Spleen (tissue), 11 donors: ENCODE measurements around the gene FAM83E. TPM values are rescaled to one million over a fixed set of nuclear protein-coding genes. Genes with fewer than 3 reads are reported as not detected.

ENCODE experiments used
- DNase-seq: peaks from one replicate; pipeline ENCODE4 v3.0.0-alpha.2; 2020
- H3K27ac ChIP-seq, 8 donors: fragments of 200-600 bp; sonication (generic) in 7 of 8; 1 replicate in 4 of 8; 2 replicates in 4 of 8; pipeline versions ENCODE4 v1.5.0 to v1.8.0; 2016 to 2021; ENCODE audit warnings: inconsistent platforms in 4 of 8, mild to moderate bottlenecking in 4 of 8, moderate library complexity in 1 of 8
- H3K27me3 ChIP-seq, 7 donors: fragments of 200-600 bp; sonication (generic) in 6 of 7; replicated peaks in 1 of 7; 1 replicate in 4 of 7; 2 replicates in 3 of 7; pipeline versions ENCODE4 v1.5.0 to v1.8.0; 2016 to 2021; ENCODE audit warnings: inconsistent platforms in 3 of 7, mild to moderate bottlenecking in 1 of 7
- H3K36me3 ChIP-seq, 6 donors: fragments of 200-600 bp; sonication (generic) in 5 of 6; 1 replicate in 4 of 6; 2 replicates in 2 of 6; pipeline versions ENCODE4 v1.5.0 to v1.8.0; 2016 to 2021; ENCODE audit warnings: inconsistent platforms in 2 of 6
- H3K4me1 ChIP-seq, 6 donors: fragments of 200-600 bp; sonication (generic) in 5 of 6; 1 replicate in 3 of 6; 2 replicates in 3 of 6; pipeline versions ENCODE4 v1.5.0 to v1.8.0; 2016 to 2021; ENCODE audit warnings: inconsistent platforms in 3 of 6
- H3K4me3 ChIP-seq, 8 donors: fragments of 200-600 bp; sonication (generic) in 7 of 8; 1 replicate in 4 of 8; 2 replicates in 4 of 8; pipeline versions ENCODE4 v1.5.0 to v1.8.0; 2016 to 2021; ENCODE audit warnings: inconsistent platforms in 4 of 8, mild to moderate bottlenecking in 4 of 8, moderate library complexity in 2 of 8
- H3K9me3 ChIP-seq, 8 donors: fragments of 200-600 bp; sonication (generic) in 7 of 8; 1 replicate in 4 of 8; 2 replicates in 4 of 8; pipeline versions ENCODE4 v1.5.0 to v1.8.0; 2016 to 2021; ENCODE audit warnings: inconsistent platforms in 4 of 8
- POLR2A ChIP-seq, 3 donors: fragments of 450-650 bp; IDR thresholded peaks; one replicate each; pipeline ENCODE4 v1.5.1; 2017; ENCODE audit warnings: antibody characterized with exemption in 3 of 3, mild to moderate bottlenecking in 1 of 3
- POLR2AphosphoS5 ChIP-seq, 3 donors: sonication (generic); formaldehyde crosslinking; IDR thresholded peaks; one replicate each; pipeline ENCODE4 v1.5.1; 2017; ENCODE audit warnings: antibody characterized with exemption in 3 of 3
- WGBS, 5 donors: extraction: QIAGEN DNeasy Blood & Tissue Kit in 3 of 5; methylation state at CpG; one replicate each; pipeline versions ENCODE4 v1.1.5 to v1.1.7; 2013 to 2018; 5-methylcytosine and 5-hydroxymethylcytosine counted together
- intact Hi-C: fragments of 100-400 bp; cut with DNase I; formaldehyde crosslinking; loops from one replicate; pipeline ENCODE4 v1.15.0; 2023; ENCODE audit warnings: low total_unique reads
- polyA plus RNA-seq, 3 donors: library from polyadenylated mRNA; stranded (reverse); fragments of 200-250 nt; gene quantifications; one replicate each; pipeline ENCODE4 v1.2.1, GENCODE V29; 2013
- total RNA-seq, 7 donors: library from RNA; depleted of rRNA in 3 of 7; stranded (reverse); fragments of >200 nt in 3 of 7; fragmentation: NEBNext Ultra II Directional in 4 of 7; extraction: Animal tissue kit (Norgen Biotek cat#: 25700) in 4 of 7; gene quantifications; one replicate each; pipeline versions ENCODE4 v1.1.0 to v1.2.1, GENCODE V29; 2016 to 2021
- TF ChIP-seq, protein P1 (sequence below), 11 experiments: fragments of 200-600 bp in 7 of 11; fragments of 450-650 bp in 4 of 11; sonication (generic) in 4 of 11; IDR thresholded peaks in 8 of 11; conservative IDR thresholded peaks in 3 of 11; 1 replicate in 7 of 11; 2 replicates in 4 of 11; pipeline versions ENCODE4 v1.4.0 to v1.8.0; 2016 to 2021; ENCODE audit warnings: antibody characterized with exemption in 11 of 11, inconsistent platforms in 4 of 11, mild to moderate bottlenecking in 1 of 11
- donor health status: healthy with polysubstance abuse.
- donor health status: DM: no; HTN: no; CAD: no; lungs with moderate emphysema.
- donor health status: DM: no; HTN: no; CAD: no.
- donor health status: Bipolar disorder and iron deficiency.
- donor health status: healthy.
- donor health status: DM: no; HTN: no; CAD: no.
- donor health status: DM: yes; HTN: yes; CAD: no.

FAM83E gene
- total and polyA plus RNA-seq, 10 donors, result 0.04 to 2.0 (median 0.46) TPM; not detected in 5

DNA sequence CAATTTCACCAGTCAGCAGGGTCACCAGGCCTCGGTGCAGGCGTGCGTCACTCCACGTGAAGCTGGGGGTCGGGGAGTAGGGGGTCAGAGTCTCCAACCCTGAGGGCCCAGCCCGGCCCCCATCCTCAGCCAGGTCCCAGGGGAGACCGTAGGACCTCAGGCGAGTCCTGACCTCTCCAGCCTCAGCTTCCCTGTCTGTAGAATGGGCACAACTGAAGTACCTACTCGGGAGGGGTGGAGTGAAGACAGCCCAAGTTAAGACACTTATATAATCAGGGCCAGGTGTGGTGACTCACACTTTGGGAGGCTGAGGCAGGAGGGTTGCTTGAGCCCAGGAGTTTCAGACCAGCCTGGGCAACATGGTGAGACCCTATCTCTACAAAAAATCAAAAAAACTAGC lies 11.0 kb downstream of the FAM83E start:
- H3K27me3 ChIP-seq, result peaks cover 0 to 18% (median 0%) of the 10 kb centered on the region in 7 donors
- no peak overlapping the region for H3K4me3 ChIP-seq
- H3K27ac ChIP-seq, result no peak overlapping the region
- H3K36me3 ChIP-seq, result no peaks in the 10 kb centered on the region
- intact Hi-C loops, result no loop called here
- no peaks in the 10 kb centered on the region for H3K9me3 ChIP-seq
- H3K4me1 ChIP-seq, result peaks cover 0 to 5% (median 1%) of the 10 kb centered on the region in 6 donors
- WGBS, 5 donors, result 88 to 97% (median 90%) methylated on average over 9 of the region's 9 CpGs
- no peak for TF ChIP-seq POLR2A (IDR thresholded peaks at IDR 0.05)
- TF ChIP-seq POLR2AphosphoS5 (IDR thresholded peaks at IDR 0.05), result no peak
- TF ChIP-seq, protein P1, sequence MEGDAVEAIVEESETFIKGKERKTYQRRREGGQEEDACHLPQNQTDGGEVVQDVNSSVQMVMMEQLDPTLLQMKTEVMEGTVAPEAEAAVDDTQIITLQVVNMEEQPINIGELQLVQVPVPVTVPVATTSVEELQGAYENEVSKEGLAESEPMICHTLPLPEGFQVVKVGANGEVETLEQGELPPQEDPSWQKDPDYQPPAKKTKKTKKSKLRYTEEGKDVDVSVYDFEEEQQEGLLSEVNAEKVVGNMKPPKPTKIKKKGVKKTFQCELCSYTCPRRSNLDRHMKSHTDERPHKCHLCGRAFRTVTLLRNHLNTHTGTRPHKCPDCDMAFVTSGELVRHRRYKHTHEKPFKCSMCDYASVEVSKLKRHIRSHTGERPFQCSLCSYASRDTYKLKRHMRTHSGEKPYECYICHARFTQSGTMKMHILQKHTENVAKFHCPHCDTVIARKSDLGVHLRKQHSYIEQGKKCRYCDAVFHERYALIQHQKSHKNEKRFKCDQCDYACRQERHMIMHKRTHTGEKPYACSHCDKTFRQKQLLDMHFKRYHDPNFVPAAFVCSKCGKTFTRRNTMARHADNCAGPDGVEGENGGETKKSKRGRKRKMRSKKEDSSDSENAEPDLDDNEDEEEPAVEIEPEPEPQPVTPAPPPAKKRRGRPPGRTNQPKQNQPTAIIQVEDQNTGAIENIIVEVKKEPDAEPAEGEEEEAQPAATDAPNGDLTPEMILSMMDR (IDR thresholded peaks at IDR 0.05 in 8 of 11, conservative IDR thresholded peaks at IDR 0.05 in 3 of 11), result no peak
- DNase-seq, result no peak

DNA sequence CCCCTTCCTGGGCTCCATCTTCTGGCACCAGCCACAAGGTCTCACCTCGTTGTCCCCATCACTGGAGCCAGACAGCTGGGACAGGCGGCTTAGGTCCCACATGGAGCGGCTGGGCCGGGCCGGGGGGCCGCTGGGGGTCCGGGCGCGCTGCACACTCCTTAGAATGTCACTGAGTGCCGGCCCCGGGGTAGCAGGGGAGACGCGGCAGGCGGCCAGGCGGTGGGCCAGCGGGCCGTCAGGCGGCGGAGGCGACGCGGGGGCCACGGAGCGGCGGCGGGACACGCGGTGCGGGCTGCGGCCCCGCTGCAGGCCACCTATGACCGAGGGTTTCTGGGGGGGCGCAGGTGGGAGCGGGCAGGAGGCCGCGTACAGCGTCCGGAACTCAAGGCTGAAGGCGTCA lies 11.4 kb downstream of the FAM83E start:
- WGBS, 5 donors, result 89 to 96% (median 93%) methylated on average over 31 to 39 of the region's 39 CpGs
- intact Hi-C loops, result no loop called here
- Histone ChIP-seq H3K9me3 (no peaks in the 10 kb centered on the region), H3K27ac (no peak overlapping the region), H3K4me1 (peaks cover 0 to under 1% (median 0%) of the 10 kb centered on the region in 6 donors), H3K4me3 (no peak overlapping the region), H3K27me3 (peaks cover 0 to 22% (median 0%) of the 10 kb centered on the region in 7 donors), H3K36me3 (no peaks in the 10 kb centered on the region)
- TF ChIP-seq, protein P1 (IDR thresholded peaks at IDR 0.05 in 8 of 11, conservative IDR thresholded peaks at IDR 0.05 in 3 of 11), result no peak
- TF ChIP-seq POLR2A (IDR thresholded peaks at IDR 0.05) (no peak), POLR2AphosphoS5 (IDR thresholded peaks at IDR 0.05) (no peak)
- DNase-seq, result no peak

DNA sequence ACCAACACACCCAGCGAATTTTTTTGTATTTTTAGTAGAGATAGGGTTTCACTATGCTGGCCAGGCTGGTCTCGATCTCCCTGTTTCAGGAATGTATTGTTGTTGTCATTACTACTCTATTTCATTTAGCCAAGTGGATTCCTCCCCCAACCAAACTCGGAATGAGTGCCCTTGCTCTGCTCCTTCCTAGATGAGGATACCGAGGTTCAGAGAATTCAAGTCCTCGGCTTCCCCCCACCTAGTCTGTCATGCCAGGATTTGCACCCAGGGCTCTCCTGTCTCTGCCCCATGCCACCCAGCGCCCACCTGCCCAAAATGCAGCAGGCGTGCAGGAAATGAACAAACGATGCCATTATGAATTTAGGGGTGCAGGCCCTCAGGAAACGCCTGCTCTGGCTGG lies 11.9 kb downstream of the FAM83E start:
- WGBS, 5 donors, result 74 to 88% (median 80%) methylated on average over 9 of the region's 9 CpGs
- H3K36me3 ChIP-seq, result no peaks in the 10 kb centered on the region
- H3K4me1 ChIP-seq, result no peaks in the 10 kb centered on the region
- no peaks in the 10 kb centered on the region for H3K9me3 ChIP-seq
- DNase-seq, result no peak
- no peak overlapping the region for H3K4me3 ChIP-seq
- intact Hi-C loops, result no loop called here
- H3K27me3 ChIP-seq, result peaks cover 0 to 27% (median 0%) of the 10 kb centered on the region in 7 donors
- TF ChIP-seq POLR2A (IDR thresholded peaks at IDR 0.05) (no peak), POLR2AphosphoS5 (IDR thresholded peaks at IDR 0.05) (no peak)
- TF ChIP-seq, protein P1 (IDR thresholded peaks at IDR 0.05 in 8 of 11, conservative IDR thresholded peaks at IDR 0.05 in 3 of 11), result no peak
- H3K27ac ChIP-seq, result no peak overlapping the region

DNA sequence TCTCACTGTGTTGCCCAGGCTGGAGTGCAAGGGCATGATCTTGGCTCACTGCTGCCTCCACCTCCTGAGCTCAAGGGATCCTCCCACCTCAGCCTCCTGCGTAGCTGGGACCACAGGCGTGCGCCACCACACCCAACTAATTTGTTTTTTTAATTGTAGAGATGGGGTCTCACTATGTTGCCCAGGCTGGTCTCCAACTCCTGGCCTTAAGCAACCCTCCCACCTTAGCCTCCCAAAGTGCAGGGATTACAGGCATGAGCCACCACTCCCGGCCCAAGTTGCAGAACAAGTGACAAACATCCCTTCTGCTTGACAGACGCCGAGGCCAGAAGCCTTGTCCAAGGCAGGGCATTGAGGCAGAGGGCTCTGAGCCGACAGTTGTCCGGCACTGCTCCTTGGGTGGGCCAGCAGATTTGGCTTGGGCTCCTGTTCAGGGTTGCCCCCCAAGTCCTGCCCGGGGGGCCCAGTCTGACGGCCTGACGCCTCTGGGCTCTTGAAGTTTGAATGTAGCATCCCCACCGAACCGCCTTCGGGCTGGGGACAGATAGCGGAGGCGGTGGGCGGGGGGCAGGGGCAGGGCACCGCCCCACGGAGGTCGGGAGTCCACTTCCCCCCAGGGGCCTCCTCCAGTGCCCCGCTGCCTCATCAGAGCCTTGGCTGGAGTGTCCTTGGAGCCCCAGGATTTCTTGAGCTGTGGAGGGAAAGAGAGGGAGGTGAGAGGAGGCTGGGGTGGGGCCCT lies 14.0 kb downstream of the FAM83E start:
- Histone ChIP-seq H3K27me3 (peaks cover 0 to 29% (median 0%) of the 10 kb centered on the region in 7 donors), H3K36me3 (no peaks in the 10 kb centered on the region), H3K4me1 (no peaks in the 10 kb centered on the region), H3K4me3 (no peak overlapping the region), H3K27ac (no peak overlapping the region), H3K9me3 (no peaks in the 10 kb centered on the region)
- DNase-seq, result no peak
- intact Hi-C loops, result no loop called here
- WGBS, 5 donors, result 84 to 93% (median 87%) methylated on average over 12 to 21 of the region's 21 CpGs
- TF ChIP-seq POLR2A (IDR thresholded peaks at IDR 0.05) (no peak), POLR2AphosphoS5 (IDR thresholded peaks at IDR 0.05) (no peak)
- TF ChIP-seq, protein P1 (IDR thresholded peaks at IDR 0.05 in 8 of 11, conservative IDR thresholded peaks at IDR 0.05 in 3 of 11), result no peak
